HG03039 (cell line): ENCODE measurements around the gene GNG2.

Experiments used
- ATAC-seq: cut with Tn5 transposase; IDR thresholded peaks from one replicate; pipeline ENCODE4 v1.9.1; 2021; ENCODE audit warnings: mild to moderate bottlenecking, moderate library complexity; ENCODE audit not compliant: unreplicated experiment

GNG2 gene

GRCh38 chr14:51860164-51860824 lies at the start of gene GNG2:
Gene GNG2, plus strand, starts transcription at chr14:51860612. Its CDS starts 90,067 bp downstream, at chr14:51950679.
- ATAC-seq: peak; percentile 91

- no peak for ATAC-seq
These were observed 48.7 kb upstream of the GNG2 start for GRCh38 chr14:51811706-51812105.

- ATAC-seq: no peak
These were observed 44.4 kb upstream of the GNG2 start for GRCh38 chr14:51816031-51816430.

- no peak for ATAC-seq
These were observed 43.1 kb upstream of the GNG2 start for GRCh38 chr14:51817326-51817725.

- ATAC-seq: no peak
These were observed 41.5 kb upstream of the GNG2 start for GRCh38 chr14:51818748-51819380.

- no peak for ATAC-seq
These were observed 38.6 kb upstream of the GNG2 start for GRCh38 chr14:51821822-51822221.

GRCh38 chr14:51822499-51822898 lies 37.9 kb upstream of the GNG2 start:
- ATAC-seq: no peak

GRCh38 chr14:51823706-51824105 lies 36.7 kb upstream of the GNG2 start:
- ATAC-seq: no peak

- ATAC-seq: no peak
These were observed 36.2 kb upstream of the GNG2 start for GRCh38 chr14:51824191-51824590.

GRCh38 chr14:51825926-51826325 lies 34.5 kb upstream of the GNG2 start:
- ATAC-seq: no peak

GRCh38 chr14:51828017-51828797 lies 32.2 kb upstream of the GNG2 start:
- ATAC-seq: peak; percentile 84

GRCh38 chr14:51834240-51834639 lies 26.2 kb upstream of the GNG2 start:
- no peak for ATAC-seq

GRCh38 chr14:51836417-51836816 lies 24.0 kb upstream of the GNG2 start:
- no peak for ATAC-seq

GRCh38 chr14:51844081-51844881 lies 16.1 kb upstream of the GNG2 start:
- no peak for ATAC-seq

GRCh38 chr14:51845811-51846210 lies 14.6 kb upstream of the GNG2 start:
- ATAC-seq: no peak

GRCh38 chr14:51846631-51847488 lies 13.6 kb upstream of the GNG2 start:
- ATAC-seq: peak; percentile 69

- no peak for ATAC-seq
These were observed 13.0 kb upstream of the GNG2 start for GRCh38 chr14:51847489-51847796.

- no peak for ATAC-seq
These were observed 12.3 kb upstream of the GNG2 start for GRCh38 chr14:51848120-51848519.

GRCh38 chr14:51849097-51849496 lies 11.3 kb upstream of the GNG2 start:
- ATAC-seq: no peak

GRCh38 chr14:51850651-51851050 lies 9.8 kb upstream of the GNG2 start:
- ATAC-seq: no peak
